Activated CD4-positive, alpha-beta T cell treated with anti-CD3 and anti-CD28 coated beads for 36 hours (primary cell): ENCODE results near the gene MISP. TPM values are rescaled to one million over a fixed set of nuclear protein-coding genes. Genes with fewer than 3 reads are reported as not detected.

Experiments
- ATAC-seq: fragments of 200-7000 bp; cut with Tn5 transposase; one replicate; pipeline ENCODE4 v1.10.0; 2021; ENCODE audit warnings: mild to moderate bottlenecking, moderate library complexity
- CTCF ChIA-PET: fragments of 350-600 bp; sonication (Branson Sonifier 250); formaldehyde crosslinking; loops from one replicate; lab custom pipeline; 2021; ENCODE audit warnings: antibody characterized with exemption; lab: Charles Lee
- POLR2A ChIA-PET: fragments of 350-600 bp; sonication (Branson Sonifier 250); formaldehyde crosslinking; loops from one replicate; lab custom pipeline; 2021; ENCODE audit warnings: antibody characterized with exemption, inconsistent platforms; lab: Charles Lee
- DNase-seq: peaks from one replicate; pipeline ENCODE4 v3.0.0-alpha.2; 2020
- H3K27ac Mint-ChIP-seq: one replicate; pipeline ENCODE4 v1.8.0; 2021; ENCODE audit warnings: mixed read lengths
- H3K27me3 Mint-ChIP-seq: one replicate; pipeline ENCODE4 v1.8.0; 2021; ENCODE audit warnings: mixed read lengths
- H3K36me3 Mint-ChIP-seq: one replicate; pipeline ENCODE4 v1.8.0; 2021; ENCODE audit warnings: low read depth, mixed read lengths
- H3K4me1 Mint-ChIP-seq: one replicate; pipeline ENCODE4 v1.8.0; 2021; ENCODE audit warnings: mixed read lengths
- H3K4me3 Mint-ChIP-seq: one replicate; pipeline ENCODE4 v1.8.0; 2021; ENCODE audit warnings: mild to moderate bottlenecking, moderate library complexity, mixed read lengths
- H3K9me3 Mint-ChIP-seq: one replicate; pipeline ENCODE4 v1.8.0; 2021; ENCODE audit warnings: low read depth, mixed read lengths
- intact Hi-C, 2 experiments: fragments of 100-400 bp; cut with DNase I in 1 of 2; cut with micrococcal nuclease in 1 of 2; formaldehyde crosslinking; loops; one replicate each; pipeline versions ENCODE4 v1.14.2 to v1.15.1; 2022 to 2024; cut with DNase I, micrococcal nuclease
- total RNA-seq, 2 experiments: library from RNA; stranded (reverse); gene quantifications; one replicate each; pipeline ENCODE4 v1.2.3, GENCODE V29; 2021

Gene MISP
- total RNA-seq, 2 experiments from 2014 or later = 0.07 TPM; not detected in 1

DNA sequence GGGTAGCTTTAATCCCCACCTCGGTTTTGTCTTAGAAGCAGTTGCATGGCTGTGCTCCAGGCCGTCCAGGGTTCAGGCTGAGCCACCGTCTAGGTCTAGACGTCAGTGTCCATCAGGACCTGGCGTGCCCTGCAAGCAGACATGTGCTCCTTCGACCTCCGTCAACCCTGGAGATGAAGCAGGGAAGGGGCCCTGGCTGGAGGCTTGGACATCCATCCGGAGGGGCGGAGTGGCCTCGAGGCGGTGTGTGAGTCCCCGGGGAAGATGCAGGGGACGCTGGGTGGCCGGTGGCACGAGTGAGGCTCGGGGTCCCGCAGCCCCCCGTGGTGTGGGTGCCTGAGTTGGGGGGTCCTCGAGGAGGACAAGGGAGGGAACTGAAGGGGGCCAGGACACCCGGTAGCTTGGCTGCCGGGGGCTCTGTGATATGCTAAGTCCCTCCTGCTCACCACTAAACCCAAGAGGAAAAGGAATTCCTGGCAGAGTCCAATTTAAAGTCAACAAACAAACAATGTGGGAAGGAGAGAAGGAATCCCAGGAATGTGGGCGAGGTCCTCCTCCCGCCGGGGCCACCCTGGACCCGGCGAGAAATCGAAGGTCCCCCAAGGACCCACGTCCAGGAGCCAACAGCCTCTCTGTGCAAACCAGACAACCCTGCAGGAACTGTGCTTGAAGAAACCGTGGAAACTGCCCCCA, 31.4 kb downstream of the MISP start:
- no peaks in the 10 kb centered on the region for H3K4me1 Mint-ChIP-seq
- H3K27me3 Mint-ChIP-seq = peaks cover 2% of the 10 kb centered on the region
- no peaks in the 10 kb centered on the region for H3K36me3 Mint-ChIP-seq
- no peak overlapping the region for H3K4me3 Mint-ChIP-seq
- ChIA-PET CTCF (no interaction called here), POLR2A (no interaction called here)
- DNase-seq (no peak), ATAC-seq (no peak)
- intact Hi-C loops = no loop called here
- H3K9me3 Mint-ChIP-seq = no peaks in the 10 kb centered on the region
- no peak overlapping the region for H3K27ac Mint-ChIP-seq

DNA sequence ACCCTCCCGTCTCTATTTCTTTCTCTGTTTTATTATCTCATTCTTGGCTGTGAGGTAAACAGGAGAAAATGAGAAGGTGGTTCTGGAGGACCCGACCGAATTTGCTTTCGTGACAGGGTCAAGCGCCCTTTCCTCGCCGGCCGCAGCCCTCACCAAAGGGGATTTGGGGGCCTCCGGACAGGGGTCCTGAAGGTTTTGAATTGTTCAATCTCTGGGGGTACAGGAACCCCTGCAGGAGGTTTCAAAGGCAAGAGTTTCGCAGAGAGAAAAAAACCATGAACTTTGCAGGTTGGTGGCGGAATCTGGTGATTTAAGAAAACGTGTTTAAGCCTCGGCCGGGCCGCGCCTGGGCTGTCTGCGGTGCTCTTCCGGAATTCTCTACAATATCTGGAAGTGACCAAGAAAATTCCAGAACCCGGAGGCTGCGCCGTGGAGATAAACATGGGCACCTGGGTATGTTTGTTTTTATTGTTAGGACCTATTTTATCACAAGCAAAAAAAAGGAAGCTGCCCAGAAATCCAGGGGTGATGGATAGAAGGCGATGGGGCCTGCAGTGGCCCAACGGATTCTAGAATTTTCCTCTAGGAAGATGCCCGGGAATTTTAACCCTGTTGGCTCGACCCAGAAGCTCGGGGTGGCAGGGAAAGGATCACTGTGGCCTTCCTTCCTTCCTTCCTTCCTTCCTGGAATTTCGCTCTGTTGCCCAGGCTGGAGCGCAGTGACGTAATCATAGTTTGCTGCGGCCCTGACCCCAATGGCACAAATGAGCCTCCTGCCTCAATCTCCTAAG, 32.2 kb downstream of the MISP start:
- ChIA-PET CTCF (no interaction called here), POLR2A (interaction anchor here (0.6 kb wide), 1 partner anchor 119 kb away, joined by 4 read pairs; no protein-coding TSS in a partner anchor)
- Mint-ChIP-seq H3K4me3 (no peak overlapping the region), H3K9me3 (no peaks in the 10 kb centered on the region), H3K27me3 (peaks cover 2% of the 10 kb centered on the region), H3K27ac (no peak overlapping the region), H3K4me1 (no peaks in the 10 kb centered on the region), H3K36me3 (no peaks in the 10 kb centered on the region)
- DNase-seq (no peak), ATAC-seq (no peak)
- intact Hi-C loops = no loop called here

DNA sequence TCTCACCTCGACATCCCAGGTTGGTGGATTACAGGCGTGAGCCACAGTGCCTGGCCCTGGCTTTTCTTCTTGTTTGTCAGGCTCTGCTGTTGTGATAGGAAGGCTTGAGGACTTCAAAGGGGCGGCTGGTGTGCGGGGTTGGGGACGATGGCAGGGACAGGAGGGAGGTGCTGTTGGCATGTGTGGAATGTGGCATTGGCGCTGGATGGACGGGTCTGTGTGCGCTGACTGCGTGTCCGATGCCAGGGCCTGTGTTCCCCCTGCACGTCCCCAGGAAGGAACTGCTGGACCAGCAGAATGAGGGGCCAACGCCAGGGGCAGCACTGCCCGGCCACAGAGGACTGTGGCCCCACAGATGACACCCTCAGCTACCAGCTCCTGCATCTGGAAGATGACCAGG, 33.6 kb downstream of the MISP start:
- Mint-ChIP-seq H3K36me3 (no peaks in the 10 kb centered on the region), H3K4me3 (no peak overlapping the region), H3K27ac (no peak overlapping the region), H3K4me1 (peaks cover 2% of the 10 kb centered on the region), H3K27me3 (peaks cover 4% of the 10 kb centered on the region), H3K9me3 (no peaks in the 10 kb centered on the region)
- ATAC-seq (no peak), DNase-seq (no peak)
- intact Hi-C loops = no loop called here
- CTCF ChIA-PET = no interaction called here
- POLR2A ChIA-PET = no interaction called here

DNA sequence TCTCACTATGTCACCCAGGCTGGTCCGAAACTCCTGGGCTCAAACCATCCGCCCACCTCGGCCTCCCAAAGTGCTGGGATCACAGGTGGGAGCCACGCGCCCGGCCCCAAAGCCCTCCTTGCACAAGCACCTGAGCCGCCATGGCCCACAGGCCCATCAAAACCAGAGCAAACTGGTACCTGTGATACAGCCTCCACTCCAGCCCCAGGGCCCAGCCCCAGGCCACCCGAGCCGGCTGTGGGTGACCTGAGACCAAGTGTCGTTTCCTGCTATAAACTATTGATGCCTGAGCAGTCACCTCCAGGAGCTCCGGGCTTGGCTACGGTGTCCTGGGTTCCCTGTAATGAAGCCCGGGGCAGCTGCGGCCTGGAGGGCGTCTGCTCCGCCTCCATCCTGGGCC, 36.6 kb downstream of the MISP start:
- Mint-ChIP-seq H3K27ac (no peak overlapping the region), H3K4me1 (peaks cover 2% of the 10 kb centered on the region), H3K36me3 (no peaks in the 10 kb centered on the region), H3K9me3 (no peaks in the 10 kb centered on the region), H3K4me3 (no peak overlapping the region), H3K27me3 (peaks cover 4% of the 10 kb centered on the region)
- ChIA-PET CTCF (no interaction called here), POLR2A (no interaction called here)
- DNase-seq = no peak
- intact Hi-C loops = no loop called here
- no peak for ATAC-seq

DNA sequence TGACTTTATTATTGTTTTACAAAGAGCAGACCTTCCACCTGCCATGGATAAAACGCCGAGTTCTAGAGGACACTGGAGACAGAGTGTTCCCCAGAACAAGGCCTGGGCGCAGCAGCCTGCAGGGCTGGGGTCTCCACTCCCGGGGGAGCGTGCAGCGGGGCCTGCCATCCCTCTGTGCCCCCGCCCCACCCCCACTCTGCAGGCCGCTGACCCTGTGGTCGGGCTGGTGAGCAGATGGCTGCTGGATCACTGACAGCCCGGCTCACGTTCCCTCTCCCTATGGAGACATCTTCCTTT, 37.7 kb downstream of the MISP start:
- no peak overlapping the region for H3K4me3 Mint-ChIP-seq
- ATAC-seq (no peak), DNase-seq (no peak)
- intact Hi-C loops = no loop called here
- H3K36me3 Mint-ChIP-seq = no peaks in the 10 kb centered on the region
- no peaks in the 10 kb centered on the region for H3K9me3 Mint-ChIP-seq
- POLR2A ChIA-PET = no interaction called here
- peaks cover 2% of the 10 kb centered on the region for H3K4me1 Mint-ChIP-seq
- CTCF ChIA-PET = no interaction called here
- H3K27me3 Mint-ChIP-seq = peaks cover 4% of the 10 kb centered on the region
- no peak overlapping the region for H3K27ac Mint-ChIP-seq

DNA sequence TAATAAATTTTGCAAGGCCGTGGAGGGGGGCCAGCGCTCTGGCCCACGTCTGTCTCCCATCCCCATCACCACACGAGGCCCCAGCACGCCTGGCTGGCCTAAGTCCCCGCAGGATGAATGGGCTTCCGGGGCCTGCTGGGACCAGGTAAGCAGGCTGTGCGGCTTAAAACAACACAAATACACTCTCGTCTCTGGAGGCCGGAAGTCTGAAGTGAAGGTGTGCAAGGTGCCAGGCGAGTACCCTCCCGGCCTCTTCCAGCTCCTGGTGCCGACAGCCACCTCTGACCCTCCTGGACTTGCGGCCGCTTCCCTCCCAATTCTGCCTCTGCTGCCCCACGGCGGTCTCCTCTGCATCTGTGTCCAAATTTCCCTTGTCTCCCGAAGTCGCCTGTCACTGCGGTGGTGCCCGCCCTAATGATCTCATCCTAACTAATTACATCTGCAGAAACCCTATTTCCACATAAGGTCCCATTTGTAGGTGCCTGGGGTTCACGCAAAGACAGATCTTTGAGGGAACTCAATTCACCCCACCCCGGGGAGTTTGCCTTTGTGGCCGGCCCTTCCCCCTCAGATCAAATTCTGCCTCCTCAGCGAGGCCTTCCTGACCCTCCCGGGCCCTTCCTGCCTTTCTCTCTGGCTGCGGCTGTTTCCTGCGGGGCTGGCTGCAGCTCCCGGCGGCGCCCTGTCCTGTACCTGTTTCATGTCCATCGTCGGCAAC, 38.2 kb downstream of the MISP start:
- DNase-seq (no peak), ATAC-seq (peak; percentile 30)
- peaks cover 2% of the 10 kb centered on the region for H3K4me1 Mint-ChIP-seq
- ChIA-PET POLR2A (no interaction called here), CTCF (no interaction called here)
- H3K27ac Mint-ChIP-seq = peak overlapping the region; percentile 38
- no peak overlapping the region for H3K4me3 Mint-ChIP-seq
- peaks cover 4% of the 10 kb centered on the region for H3K27me3 Mint-ChIP-seq
- intact Hi-C loops = no loop called here
- no peaks in the 10 kb centered on the region for H3K9me3 Mint-ChIP-seq
- H3K36me3 Mint-ChIP-seq = no peaks in the 10 kb centered on the region

DNA sequence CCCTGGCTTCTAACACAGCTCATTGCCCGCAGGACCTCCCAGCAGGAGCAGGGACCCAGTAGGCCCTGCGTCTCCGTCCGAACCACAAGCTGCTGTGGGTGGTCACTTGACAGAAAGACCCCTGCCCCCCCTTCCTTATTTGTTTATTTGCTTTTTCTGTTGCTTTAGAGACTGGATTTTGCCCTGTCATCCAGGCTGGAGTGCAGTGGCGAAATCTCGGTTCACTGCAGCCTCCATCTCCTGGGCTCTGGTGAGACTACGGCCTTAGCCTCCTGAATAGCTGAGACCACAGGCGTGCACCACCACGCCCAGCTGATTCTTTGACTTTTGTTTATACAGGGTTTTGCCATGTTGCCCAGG, 38.8 kb downstream of the MISP start:
- no peaks in the 10 kb centered on the region for H3K9me3 Mint-ChIP-seq
- CTCF ChIA-PET = no interaction called here
- POLR2A ChIA-PET = no interaction called here

DNA sequence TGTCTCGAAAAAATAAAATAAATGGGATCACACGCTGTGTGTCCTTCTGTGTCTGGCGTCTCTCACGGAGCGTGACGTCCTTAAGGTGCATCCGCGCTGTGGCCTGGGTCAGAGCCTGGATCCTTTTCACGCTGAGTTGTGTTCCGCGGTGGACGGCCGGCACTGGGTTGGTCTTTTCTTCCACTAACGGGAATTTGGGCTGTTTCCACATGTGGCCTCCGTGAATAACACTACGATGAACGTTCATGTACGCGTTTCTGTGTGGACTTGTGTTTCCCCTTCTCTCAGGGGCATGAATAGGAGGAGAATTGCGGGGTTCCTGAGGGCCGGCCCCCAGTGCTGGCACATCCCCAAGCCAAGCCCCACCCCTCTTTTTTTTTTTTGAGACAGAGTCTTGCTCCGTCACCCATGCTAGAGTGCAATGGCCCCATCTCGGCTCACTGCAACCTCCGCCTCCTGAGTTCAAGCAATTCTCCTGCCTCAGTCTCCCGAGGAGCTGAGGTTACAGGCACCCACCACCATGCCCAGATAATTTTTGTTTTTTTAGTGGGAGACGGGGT, 40.2 kb downstream of the MISP start:
- POLR2A ChIA-PET = no interaction called here
- ATAC-seq (no peak), DNase-seq (no peak)
- peaks cover 2% of the 10 kb centered on the region for H3K4me1 Mint-ChIP-seq
- CTCF ChIA-PET = no interaction called here
- no peaks in the 10 kb centered on the region for H3K9me3 Mint-ChIP-seq
- H3K27me3 Mint-ChIP-seq = peaks cover 4% of the 10 kb centered on the region
- H3K4me3 Mint-ChIP-seq = no peak overlapping the region
- H3K36me3 Mint-ChIP-seq = no peaks in the 10 kb centered on the region
- intact Hi-C loops = no loop called here
- H3K27ac Mint-ChIP-seq = no peak overlapping the region

More for the DNA sequence above, 38.8 kb downstream of the MISP start:
- H3K27me3 Mint-ChIP-seq = peaks cover 4% of the 10 kb centered on the region
- DNase-seq = no peak
- ATAC-seq = no peak
- H3K4me1 Mint-ChIP-seq = peaks cover 2% of the 10 kb centered on the region
- no peaks in the 10 kb centered on the region for H3K36me3 Mint-ChIP-seq
- intact Hi-C loops = no loop called here
- H3K4me3 Mint-ChIP-seq = no peak overlapping the region
- H3K27ac Mint-ChIP-seq = no peak overlapping the region

DNA sequence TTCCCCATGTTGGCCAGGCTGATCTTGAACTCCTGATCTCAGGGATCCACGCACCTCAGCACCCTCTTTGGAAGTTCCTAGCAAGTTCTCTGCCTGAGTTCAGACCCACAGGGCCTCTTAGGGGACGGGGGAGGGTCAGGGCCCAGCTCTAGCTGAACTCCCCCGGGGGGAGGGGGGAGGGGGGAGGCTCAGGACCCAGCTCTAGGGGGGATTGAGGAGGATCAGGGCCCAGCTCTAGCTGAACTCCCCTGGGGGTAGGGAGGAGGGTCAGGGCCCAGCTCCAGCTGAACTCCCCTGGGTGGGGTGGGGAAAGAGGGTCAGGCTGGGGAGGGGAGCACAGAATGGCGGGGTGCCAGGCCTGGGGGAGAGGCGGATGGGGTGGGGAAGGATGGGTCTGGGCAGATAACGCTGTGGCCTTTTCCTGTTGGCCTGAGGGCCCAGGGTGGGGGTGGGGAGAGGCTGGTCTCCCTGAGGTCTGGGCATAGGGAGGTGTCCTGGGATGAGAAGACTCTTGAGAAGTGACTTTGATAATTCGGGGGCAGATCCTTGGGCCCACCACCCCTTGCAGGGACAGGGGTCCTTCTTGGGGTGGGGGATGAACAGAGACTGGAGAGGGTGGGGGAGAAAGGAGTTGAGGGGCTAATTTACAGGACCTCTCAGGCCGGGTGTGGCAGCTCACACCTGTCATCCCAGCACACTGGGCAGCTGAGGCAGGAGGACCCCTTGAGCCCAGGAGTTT, 40.8 kb downstream of the MISP start:
- ChIA-PET POLR2A (interaction anchor here (0.6 kb wide), 1 partner anchor 80 kb away, joined by 4 read pairs; no protein-coding TSS in a partner anchor), CTCF (no interaction called here)
- intact Hi-C loops = no loop called here
- ATAC-seq (no peak), DNase-seq (no peak)
- H3K36me3 Mint-ChIP-seq = no peaks in the 10 kb centered on the region
- no peak overlapping the region for H3K27ac Mint-ChIP-seq
- H3K4me1 Mint-ChIP-seq = peaks cover 4% of the 10 kb centered on the region
- peaks cover 4% of the 10 kb centered on the region for H3K27me3 Mint-ChIP-seq
- H3K4me3 Mint-ChIP-seq = no peak overlapping the region
- H3K9me3 Mint-ChIP-seq = no peaks in the 10 kb centered on the region

DNA sequence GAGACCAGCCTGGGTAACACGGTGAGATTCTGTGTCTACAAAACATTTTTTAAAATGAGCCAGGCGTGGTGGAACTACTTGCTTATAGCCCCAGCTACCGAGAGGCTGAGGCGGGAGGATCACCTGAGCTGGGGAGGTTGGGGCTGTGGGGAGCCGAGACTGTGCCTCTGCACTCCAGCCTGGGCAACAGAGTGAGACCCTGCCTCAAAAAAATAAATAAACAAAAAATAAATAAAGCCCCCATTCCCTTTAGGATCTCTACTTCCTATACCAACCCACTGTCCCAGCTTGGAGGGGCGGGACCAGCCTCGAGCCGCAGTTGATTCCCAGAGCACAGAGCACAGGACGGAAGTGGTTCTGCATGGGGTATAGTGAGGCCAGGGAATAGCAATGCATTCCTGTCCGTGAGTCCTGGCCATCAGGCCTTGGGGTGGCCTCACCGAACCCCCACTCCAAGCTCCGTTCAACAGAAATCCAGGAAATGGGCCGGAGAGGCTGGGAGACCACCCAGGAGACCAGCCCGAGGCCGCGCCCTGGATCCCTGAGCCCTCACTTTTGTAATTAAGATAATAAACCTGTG, 41.5 kb downstream of the MISP start:
- ATAC-seq (no peak), DNase-seq (no peak)
- ChIA-PET CTCF (interaction anchor here (1.2 kb wide), 1 partner anchor 58 kb away, joined by 3 read pairs; no protein-coding TSS in a partner anchor), POLR2A (interaction anchor here (0.6 kb wide), 1 partner anchor 79 kb away, joined by 4 read pairs; no protein-coding TSS in a partner anchor)
- Mint-ChIP-seq H3K27me3 (peaks cover 4% of the 10 kb centered on the region), H3K27ac (no peak overlapping the region), H3K36me3 (no peaks in the 10 kb centered on the region), H3K4me1 (peaks cover 5% of the 10 kb centered on the region), H3K9me3 (no peaks in the 10 kb centered on the region), H3K4me3 (no peak overlapping the region)
- intact Hi-C loops = no loop called here

DNA sequence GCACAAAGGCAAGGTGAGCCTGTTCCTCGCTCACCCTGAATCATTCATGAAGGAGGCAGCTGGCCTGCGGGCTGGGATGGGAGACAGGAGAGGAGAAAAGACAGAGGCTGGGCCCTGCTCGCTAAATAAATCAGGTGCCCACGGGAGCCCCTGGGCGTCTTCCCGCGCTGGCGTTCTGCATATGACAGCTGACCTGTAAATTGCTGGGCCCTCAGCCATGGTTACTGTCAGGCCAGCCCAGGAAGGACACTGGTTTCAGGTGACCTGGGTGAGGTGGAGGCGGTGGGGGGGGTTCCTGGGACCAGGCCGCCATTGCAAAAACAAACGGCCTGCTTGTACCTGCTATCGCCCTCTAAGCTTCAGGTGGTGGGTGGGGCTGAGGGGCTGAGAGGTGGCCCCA, 42.9 kb downstream of the MISP start:
- no peak overlapping the region for H3K4me3 Mint-ChIP-seq
- no peak overlapping the region for H3K27ac Mint-ChIP-seq
- ATAC-seq = no peak
- H3K4me1 Mint-ChIP-seq = peaks cover 5% of the 10 kb centered on the region
- H3K9me3 Mint-ChIP-seq = no peaks in the 10 kb centered on the region
- peaks cover 5% of the 10 kb centered on the region for H3K36me3 Mint-ChIP-seq
- no peak for DNase-seq
- POLR2A ChIA-PET = no interaction called here
- CTCF ChIA-PET = interaction anchor here (1.2 kb wide), 1 partner anchor 60 kb away, joined by 3 read pairs; no protein-coding TSS in a partner anchor
- peaks cover 4% of the 10 kb centered on the region for H3K27me3 Mint-ChIP-seq
- intact Hi-C loops = no loop called here
